HG03097 (cell line): Measurements from ENCODE around the gene OR2S2.
"Not testable (repeated sequence)": the region's sequence is repeated elsewhere in the genome, so short reads cannot be mapped to it uniquely, and the experiment has no call there.

Experiments used
- ATAC-seq: cut with Tn5 transposase; IDR thresholded peaks from one replicate; pipeline ENCODE4 v1.9.1; 2021; ENCODE audit not compliant: unreplicated experiment, low FRiP score

Gene OR2S2, protein sequence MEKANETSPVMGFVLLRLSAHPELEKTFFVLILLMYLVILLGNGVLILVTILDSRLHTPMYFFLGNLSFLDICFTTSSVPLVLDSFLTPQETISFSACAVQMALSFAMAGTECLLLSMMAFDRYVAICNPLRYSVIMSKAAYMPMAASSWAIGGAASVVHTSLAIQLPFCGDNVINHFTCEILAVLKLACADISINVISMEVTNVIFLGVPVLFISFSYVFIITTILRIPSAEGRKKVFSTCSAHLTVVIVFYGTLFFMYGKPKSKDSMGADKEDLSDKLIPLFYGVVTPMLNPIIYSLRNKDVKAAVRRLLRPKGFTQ

DNA sequence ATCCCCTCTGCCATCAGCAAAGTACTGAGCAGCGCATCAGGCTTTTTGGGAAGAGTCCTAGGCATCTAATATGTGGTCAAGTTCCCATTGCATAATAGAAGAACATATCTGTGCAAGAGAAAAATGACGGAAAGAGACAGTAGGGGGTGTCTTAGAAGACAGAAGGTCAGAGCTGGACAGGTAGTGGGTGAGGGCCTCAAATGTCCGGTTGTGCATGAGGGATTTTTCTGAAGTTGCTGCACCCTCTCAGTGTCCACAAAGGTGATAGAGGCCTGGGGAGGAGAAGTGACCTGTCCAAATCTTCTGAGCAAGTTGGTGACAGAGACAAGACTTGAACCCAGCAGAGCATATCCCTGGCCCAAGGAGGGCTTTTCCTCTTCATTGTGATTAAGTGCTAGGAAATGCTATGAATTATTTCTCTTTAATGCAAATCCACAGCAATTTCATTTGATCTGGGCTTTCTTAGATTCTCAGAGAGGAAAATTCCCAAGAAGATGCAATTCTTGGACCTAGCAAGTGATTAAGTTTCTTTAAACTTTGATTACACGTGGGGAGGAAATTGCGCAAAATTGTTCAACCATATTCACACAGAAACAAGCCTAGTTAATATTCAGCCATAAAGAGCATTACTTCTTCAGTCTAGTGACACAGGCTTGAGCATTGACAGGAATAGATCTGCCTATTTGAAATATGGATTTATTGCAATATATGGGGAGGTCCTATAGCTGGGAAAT, at the start of gene OR2S2:
Gene OR2S2, minus strand, starts transcription at position 51 of the 734 bp plus-strand sequence. CDS start 56 bp downstream, outside the sequence.
- no peak for ATAC-seq

DNA sequence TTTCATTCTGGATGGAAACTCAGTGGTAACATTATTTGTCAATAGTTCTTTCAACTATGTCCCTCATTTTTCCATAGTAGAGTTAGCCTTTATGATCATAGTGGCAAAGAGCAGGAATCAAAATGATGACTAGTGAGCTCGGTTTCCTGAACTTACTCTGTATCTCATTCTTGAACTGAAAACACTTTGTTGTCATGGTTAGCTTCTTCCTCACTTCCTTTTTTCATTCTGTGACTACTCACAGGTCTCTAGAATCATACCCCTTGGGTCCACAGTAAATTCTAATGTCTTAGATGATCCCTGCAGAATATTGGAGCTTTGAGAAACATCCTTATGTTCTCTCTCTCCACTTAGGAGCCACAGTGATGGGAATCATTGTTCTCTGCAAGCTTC, 49.4 kb upstream of the OR2S2 start:
- ATAC-seq, result no peak

DNA sequence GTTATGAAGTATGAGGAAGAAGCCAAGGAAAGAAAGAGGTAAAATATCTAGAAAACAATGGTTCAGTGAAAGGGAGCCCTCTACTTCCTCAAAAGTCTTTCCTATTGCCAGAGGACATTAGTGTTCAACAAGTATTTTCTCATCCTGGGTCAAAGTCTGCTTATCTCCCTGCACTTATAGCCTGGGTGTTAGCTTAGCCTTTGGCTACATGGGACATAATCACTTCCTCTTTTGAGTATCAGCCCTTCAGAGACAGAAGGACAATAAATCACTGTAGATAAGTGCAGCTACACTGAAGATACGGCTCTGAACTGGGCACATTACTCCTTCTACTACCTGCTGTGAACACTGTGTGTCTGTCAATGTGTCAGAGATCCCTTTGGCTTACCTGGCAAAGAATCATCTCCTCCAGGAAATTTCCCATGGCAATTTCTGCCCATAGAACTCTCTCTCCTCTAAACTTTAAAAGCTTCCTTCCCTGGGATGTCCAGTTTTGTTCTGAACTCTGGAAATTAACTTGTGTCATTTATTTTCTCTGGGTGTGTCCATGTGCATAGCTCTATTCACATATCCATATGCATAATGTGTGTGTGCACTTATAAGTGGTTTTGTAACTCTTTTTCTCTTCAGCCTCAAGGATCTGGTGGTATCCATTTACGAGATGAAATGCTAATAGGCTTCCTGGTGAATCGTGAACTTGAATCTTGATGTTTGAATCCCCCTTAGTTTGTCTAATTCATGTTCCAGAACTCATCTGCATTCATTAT, 48.8 kb upstream of the OR2S2 start:
- no peak for ATAC-seq

DNA sequence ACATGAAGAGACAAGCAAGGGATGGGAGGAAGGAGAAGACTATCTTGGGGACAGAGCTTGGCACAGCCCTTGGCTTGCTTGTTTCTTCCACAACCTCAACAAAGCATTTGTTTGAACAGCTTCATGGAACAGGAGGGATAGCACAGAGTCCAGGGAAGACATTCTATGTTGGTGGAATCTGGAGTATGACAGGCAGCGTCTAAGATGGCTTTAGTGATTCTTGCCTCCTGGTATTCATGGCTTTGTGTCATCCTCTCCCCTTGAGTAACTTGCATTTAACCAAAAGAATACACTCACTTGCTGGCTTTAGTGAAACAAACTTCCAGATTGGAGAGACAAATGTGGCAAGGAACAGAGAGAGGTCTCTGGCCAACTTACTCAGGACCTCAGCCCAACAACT, 47.9 kb upstream of the OR2S2 start:
- no peak for ATAC-seq

DNA sequence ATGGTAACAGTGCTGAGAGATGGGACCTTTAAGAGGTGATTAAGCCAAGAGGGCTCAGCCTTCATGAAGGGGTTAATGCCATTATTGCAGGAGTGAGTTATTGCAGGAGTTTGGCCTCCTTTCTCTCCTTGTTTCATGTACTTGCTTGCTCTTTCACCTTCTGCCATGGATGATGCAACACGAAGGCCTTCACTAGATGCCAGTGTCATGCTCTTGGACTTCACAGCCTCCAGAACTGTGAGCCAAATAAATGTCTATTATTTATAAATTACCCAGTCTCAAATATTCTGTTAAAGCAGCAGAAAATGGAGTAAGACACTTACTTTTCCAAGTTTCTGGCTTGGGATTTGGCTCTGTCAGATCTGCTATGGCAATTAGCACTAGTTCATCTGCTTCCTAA, 40.4 kb upstream of the OR2S2 start:
- ATAC-seq, result no peak

DNA sequence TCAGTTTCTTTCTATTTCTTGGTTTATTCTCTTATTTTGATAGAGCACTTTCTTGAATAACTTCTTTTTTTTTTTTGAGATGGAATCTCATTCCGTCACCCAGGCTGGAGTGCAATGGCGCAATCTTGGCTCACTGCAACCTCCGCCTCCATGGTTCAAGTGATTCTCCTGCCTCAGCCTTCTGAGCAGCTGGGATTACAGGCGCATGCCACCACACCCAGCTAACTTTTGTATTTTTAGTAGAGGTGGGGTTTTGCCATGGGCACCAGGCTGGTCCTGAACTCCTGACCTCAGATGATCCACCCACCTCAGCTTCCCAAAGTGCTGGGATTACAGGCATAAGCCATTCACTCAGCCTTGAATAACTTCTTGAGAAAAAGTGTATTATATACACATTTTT, 39.1 kb upstream of the OR2S2 start:
- not testable (repeated sequence) for ATAC-seq

DNA sequence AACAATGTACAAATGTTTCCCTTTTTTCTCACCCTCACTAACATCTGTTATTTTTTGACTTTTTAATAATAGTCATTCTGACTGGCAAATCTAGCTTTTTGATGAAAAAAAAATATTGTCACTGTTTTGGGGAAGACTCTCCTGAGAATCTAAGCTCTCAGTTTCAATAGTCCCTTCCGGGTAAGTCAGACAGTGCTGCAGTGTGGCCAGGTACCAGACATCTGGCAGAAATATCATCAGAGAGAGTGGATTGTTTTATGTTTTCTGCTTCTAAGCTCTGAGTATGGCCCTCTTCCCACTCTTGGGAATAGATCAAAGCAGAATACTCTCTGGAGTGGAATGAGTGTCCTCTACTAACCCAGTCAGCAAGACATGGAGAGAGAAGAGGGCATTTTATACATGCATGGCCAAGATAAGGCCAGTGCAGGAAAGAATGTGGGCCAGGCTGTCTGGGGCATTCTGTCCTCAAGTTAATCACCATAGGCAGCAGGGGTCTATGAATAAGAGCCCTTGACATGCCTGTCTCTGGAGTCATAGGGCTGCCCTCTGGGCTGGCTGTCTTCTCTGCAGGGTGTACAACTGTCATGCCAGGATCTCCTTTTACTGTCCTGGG, 38.5 kb upstream of the OR2S2 start:
- ATAC-seq, result no peak

DNA sequence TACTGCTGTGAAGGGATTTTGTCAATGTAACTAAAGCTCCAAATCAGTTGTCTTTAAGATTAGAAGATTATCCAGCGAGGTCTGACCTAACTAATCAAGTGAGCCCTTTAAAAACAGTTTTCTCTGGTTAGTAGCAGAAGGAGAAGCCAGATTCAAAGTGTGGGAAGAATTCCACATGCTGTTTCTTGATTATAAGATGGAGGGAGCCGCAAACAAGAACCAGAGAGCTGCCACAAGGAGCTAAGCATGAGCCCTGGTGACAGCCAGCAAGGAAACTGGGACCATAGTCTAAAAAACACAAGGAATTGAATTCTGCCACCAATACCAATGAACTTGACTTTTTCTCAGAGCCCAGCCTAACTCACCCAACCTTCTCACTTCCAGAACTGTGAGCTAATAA, 37.0 kb upstream of the OR2S2 start:
- no peak for ATAC-seq

DNA sequence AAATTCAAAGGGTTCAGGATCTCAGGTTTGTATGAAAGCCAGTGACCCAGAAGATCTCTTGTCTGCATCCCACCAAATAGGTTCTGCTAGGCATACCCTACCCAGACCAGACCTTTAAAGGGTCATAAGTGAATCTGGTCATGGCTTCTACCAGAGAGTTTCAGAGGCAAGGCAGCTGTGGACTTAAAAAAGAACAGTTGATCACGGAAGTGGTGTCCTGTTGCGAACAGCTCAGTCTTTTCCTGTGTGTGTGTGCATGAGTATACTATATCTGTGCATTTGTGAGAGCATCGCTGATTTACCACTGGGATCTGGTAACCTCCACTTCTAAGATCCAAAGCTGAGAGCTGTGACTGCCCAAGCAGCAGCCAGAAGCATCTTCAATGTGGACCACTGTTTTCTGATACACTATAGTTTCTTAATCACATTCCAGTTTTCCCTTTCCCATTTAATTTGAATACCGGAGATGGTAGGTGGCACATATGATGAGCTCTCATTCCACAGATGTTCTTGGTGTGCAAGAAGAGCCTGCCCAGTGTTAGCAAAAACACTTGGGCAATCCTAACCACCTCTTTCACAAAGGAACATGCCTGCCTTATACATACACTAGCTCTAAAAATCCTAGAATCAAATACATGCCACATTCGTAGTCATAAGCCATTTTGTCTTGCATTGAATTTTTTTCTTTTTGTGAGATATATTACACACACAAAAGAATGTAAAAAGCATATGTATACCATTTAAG, 36.2 kb upstream of the OR2S2 start:
- ATAC-seq, result no peak

DNA sequence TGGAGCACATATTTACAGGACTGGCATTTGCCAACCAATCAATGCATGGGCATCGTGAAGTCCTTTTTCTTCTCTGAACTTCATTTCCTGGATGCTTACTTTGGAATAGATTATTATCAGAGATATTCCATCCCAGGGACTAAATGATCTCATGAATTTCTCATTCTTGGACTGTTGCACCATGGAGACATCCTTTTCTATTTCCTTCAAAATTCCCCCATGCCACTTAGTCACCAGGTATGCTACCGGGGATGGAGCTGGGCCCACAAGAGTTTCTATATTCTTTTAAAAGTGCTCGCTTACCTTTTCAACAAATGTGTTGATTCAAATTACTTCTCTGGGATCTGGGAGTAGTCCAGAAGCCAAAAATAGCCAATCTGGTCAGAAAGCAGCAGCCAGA, 35.2 kb upstream of the OR2S2 start:
- not testable (repeated sequence) for ATAC-seq

DNA sequence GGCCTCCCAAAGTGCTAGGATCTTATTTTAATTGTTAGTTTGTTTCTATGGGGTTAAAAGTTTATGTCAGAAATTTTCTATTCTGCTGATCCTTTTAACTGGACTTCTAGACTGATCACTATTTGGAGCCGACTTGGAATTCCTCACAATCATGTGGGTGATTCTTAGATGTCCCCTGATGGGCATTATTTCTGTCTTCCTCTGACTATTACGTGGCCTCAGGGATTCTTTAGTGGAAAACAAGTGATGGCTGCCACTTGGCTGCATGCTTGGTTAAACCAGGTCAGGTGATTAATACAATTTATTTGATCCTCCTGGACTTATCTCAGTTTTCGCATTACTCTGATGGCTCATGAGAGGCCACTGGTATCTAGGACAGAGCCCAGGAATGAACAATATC, 32.2 kb upstream of the OR2S2 start:
- ATAC-seq, result no peak

DNA sequence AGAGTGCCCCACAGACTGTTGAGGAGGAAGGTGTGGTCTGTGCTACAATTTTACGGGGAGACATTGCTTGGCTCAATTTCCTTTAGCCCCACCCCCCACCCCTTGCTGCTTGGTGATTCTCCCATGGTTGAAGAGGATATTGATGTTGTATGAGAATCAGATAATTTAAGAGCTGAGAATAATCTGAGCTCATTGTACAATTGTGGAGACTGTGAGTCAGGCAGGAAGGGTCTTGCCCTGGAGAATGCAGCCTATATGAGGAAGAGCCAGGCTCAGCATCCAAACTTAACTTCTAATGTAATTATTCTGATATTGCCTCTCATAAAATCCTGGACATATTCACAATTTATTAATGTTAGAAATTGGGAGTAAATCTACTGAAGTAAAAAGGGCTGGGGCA, 26.1 kb upstream of the OR2S2 start:
- ATAC-seq, result no peak

DNA sequence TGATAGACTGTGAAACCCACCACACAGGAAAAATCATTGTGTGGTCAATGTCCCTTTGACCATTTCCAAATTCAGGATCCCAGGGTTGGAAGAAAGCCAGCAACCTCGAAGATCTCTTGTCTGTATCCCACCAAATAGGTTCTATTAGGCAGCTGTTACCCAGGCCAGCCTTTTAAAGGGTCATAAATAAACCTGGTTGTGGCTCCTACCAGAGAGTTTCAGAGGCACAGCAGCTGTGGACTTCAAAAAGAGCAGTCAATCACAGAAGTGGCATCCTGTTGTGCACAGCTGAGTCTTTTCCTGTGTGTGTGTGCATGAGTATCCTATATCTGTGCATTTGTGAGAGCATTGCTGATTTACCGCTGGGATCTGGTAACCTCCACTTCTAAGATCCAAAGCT, 23.7 kb upstream of the OR2S2 start:
- no peak for ATAC-seq

DNA sequence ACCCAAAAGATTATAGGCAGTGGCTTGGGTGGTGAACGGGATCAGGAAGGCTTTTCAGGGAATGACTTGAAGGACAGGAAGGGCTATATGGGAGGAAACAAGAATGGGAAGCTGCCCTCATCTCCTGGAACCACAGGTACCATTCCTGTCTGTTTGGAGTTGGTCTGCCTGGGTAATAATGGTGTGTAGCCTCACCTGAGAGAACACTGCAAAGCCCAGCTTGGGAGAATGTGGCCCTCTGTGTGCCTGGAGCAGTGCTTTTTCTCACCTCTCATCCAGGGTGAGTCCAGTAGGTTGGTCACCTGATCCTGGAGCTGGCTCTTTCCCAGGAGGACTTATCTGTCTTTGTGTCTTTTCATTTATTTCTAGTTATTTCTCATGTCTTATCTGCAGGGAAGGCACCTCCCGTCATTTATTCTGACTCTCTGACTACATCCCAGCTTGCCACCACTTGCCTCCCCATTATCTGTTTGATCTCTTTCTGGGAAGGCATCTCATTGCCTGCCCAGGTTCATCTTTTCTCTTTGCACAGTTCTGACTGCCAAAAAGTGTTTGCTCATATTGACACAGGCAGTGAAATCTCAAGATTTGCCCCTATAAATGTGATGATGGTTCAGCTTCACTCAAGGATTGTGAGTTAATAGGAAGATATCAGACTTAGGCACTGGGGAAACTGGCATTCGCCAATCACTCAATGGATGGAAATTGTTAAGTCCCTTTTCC, 22.5 kb upstream of the OR2S2 start:
- no peak for ATAC-seq

DNA sequence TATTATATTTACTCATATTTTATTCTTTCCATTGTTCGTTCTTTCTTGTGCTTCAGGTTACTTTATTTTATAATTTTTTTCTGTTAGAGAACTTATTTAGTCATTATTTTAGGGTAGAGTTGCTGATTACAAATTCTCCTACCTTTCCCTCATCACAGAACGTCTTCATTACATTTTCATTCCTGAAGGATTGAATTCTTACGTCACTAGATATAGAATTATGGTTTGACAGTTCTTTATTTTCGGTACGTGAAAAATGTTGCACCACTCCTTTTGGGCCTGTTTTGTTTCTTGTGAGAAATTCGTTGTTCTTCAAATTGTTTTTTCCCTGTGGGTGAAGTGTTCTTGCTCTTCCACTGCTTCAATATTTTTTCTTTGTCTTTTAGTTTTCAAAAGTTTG, 20.8 kb upstream of the OR2S2 start:
- ATAC-seq, result no peak

DNA sequence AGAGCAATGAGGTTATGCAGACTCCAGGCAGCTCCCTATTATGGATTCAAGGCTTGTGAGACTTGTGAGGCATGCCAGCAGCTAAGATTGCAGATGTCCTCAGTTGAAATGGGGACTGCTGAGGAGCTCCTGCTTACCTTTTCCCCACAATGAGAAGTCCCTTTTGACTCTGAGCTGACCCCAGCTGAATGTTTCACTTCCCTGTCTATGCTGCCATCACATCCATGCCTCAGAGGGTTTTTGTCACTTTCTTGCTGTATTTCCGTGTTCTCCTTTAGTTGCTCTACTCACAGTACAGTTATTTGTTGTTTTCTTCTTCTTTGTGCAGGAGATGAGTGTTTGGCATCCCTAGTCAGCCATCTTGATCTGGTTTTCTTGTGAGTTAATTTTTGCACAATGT, 18.8 kb upstream of the OR2S2 start:
- no peak for ATAC-seq

DNA sequence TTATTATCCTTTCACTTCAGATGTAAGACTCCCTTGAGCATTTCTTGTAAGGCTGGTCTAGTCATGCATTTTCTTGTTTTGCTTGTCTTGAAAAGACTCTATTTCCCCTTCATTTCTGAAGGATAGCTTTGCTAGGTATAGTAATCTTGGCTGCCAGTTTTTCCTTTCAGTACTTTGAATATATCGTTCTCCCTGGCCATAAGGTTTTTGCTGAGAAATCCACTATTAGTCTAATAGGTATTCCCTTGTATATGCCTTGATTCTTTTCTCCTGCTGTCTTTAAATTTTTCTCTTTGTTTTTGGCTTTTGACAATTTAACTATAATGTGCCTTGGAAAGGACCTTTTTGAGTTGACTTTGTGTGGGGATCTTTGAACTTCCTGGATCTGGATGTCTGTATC, 16.8 kb upstream of the OR2S2 start:
- no peak for ATAC-seq

DNA sequence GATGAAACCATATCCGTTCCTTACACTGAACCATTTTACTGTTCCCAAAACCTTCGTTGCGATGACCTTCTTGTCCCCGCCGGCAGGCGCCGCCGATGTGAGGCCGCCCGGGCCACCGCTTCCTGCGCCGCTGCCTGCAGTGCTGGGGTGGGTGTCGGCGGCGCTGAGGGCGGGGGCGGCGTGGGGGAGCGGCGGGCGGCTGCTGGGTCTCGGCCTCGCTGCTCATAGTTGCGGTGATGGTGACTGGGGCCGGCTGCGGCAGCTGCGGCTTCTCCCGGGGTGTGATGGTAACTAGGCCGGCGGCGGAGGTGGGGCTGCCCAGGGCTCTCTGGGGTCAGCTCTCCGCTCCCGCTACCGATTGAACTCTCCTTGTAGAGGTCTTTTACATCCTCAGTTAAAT, 14.1 kb upstream of the OR2S2 start:
- ATAC-seq, result no peak

DNA sequence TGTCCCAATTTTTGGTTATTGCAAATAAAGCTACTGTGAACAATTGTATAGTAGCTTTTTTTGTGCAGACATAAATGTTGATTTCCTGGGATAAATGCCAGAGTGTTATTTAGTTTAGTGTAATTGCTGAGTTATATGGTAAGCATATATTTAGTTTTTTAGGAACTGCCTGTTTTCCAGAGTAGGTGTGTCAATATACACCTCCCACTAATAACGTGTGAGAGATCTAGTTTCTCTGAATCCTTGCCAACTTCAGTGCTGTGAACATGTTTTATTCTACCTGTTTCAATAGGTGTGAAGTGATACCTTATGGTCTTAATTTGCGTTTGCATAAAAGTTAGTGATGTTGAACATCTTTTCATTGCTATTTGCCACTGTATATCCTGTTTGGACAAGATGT, 9.1 kb upstream of the OR2S2 start:
- ATAC-seq, result no peak

DNA sequence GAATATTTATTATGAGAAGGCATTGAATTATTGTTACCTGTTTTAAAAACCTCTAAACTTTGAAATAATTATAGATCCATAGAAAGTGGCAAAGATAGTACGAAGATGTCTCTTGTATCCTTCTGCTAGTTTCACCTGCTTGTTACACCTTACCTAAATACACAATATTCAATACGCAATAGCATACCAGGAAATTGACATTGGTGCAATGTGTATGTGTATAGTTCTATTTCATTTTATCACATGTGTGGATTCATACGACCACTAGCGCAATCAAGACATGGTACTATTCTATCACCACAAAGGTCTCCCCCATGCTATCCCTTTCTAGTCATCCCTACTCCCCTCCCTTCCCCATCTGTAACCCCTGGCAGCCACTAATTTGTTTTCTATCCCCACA, 8.5 kb upstream of the OR2S2 start:
- no peak for ATAC-seq
